Muscle of arm (tissue), 14 donors: ENCODE results near the gene SEMA4D. TPM values are rescaled to one million over a fixed set of nuclear protein-coding genes. Genes with fewer than 3 reads are reported as not detected.
A peak's percentile ranks its signal among the peaks of the same experiment; 100 is the strongest.

ENCODE experiments used
- DNase-seq: peaks from one replicate; pipeline ENCODE4 v3.0.0-alpha.2; 2013
- long read RNA-seq, 11 donors: transcript quantifications; one replicate each; lab custom pipeline, GENCODE V29; 2026
- polyA plus RNA-seq, 12 donors: library from polyadenylated mRNA; unstranded; fragments of 120-200 nt; gene quantifications; one replicate each; pipeline ENCODE4 v1.2.1, GENCODE V29; 2013; ENCODE audit not compliant: insufficient read length in 12 of 12

Gene SEMA4D
- polyA plus RNA-seq = 10 to 100 TPM in 11 of 12 donors, not detected in 1; 12.7 to 36.6 (median 23.6) TPM
- long read RNA-seq, donor 1, full-length matches to known transcripts = 3 of 3 reads
- long read RNA-seq, donor 1, partial matches to known transcripts = 0 of 3 reads
- long read RNA-seq, donor 1, other reads (novel, unspliced or antisense) = 0 of 3 reads
- long read RNA-seq, donor 2, partial matches to known transcripts = 0 of 3 reads
- long read RNA-seq, donor 2, other reads (novel, unspliced or antisense) = 0 of 3 reads
- long read RNA-seq, donor 3, partial matches to known transcripts = 0 of 3 reads
- long read RNA-seq, donor 3, other reads (novel, unspliced or antisense) = 0 of 3 reads
- long read RNA-seq, donor 4, partial matches to known transcripts = 0 of 1 reads
- long read RNA-seq, donor 4, other reads (novel, unspliced or antisense) = 0 of 1 reads
- long read RNA-seq, donor 5 = 0 reads
- long read RNA-seq, donor 6, partial matches to known transcripts = 0 of 1 reads
- long read RNA-seq, donor 6, other reads (novel, unspliced or antisense) = 0 of 1 reads
- long read RNA-seq, donor 7, partial matches to known transcripts = 0 of 2 reads
- long read RNA-seq, donor 7, other reads (novel, unspliced or antisense) = 0 of 2 reads
- long read RNA-seq, donor 8, partial matches to known transcripts = 0 of 6 reads
- long read RNA-seq, donor 8, other reads (novel, unspliced or antisense) = 0 of 6 reads
- long read RNA-seq, donor 9 = 0 reads
- long read RNA-seq, donor 10, full-length matches to known transcripts = 3 of 3 reads
- long read RNA-seq, donor 10, partial matches to known transcripts = 0 of 3 reads
- long read RNA-seq, donor 10, other reads (novel, unspliced or antisense) = 0 of 3 reads
- long read RNA-seq, donor 11, partial matches to known transcripts = 0 of 2 reads
- long read RNA-seq, donor 11, other reads (novel, unspliced or antisense) = 0 of 2 reads

DNA sequence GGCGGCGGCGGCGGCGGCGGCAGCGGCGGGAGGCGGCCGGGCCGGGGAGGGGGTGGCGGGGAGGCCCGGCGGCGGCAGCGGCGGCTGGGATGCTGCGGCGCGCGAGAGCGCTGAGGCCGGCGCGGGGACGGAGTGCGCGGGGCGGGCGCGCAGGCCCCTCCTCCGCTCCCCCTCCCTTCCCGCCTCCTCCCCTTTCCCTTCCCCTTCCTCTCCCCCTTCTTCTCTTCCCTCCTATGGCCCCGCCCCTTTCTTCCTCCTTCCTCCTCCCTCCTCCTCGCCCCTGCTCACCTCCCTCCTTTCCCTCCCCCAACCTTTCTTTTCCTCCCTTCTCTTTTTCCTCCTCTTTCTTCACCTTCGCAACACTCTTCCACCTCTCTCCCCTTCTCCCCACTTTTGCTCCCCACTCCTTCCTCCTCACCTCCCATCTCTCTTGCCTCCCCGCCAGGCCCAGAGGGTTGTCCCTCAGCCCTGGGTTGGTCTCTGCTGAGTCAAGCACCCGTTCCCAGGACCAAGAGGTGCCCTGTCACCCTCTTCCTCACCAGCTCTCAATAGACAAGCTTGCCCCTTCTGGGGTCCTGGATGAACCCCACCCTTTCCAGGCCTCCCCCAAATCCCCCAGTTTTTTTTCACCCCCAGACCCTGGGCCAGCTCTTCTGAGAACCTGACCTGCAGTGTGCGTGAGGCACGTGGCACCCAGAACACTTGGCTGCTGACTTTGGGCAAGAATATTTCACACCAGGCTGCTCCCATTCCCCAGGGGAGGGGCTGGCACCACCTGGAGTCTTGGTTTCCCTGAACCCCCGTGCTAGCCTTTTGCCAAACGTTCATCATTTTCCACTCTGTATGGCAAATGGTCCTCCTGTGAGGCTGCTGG, at the start of gene SEMA4D:
SEMA4D (minus strand) TSS at position 136 of the 874 bp plus-strand sequence. CDS start 92,657 bp downstream, outside the sequence.
- peak; percentile 79 for DNase-seq

GRCh38 chr9:89547000-89547399, 49.1 kb upstream of the SEMA4D start:
- no peak for DNase-seq

- no peak for DNase-seq
These were observed 46.4 kb upstream of the SEMA4D start for GRCh38 chr9:89544279-89544661.

- DNase-seq = no peak
These were observed 45.8 kb upstream of the SEMA4D start for GRCh38 chr9:89543621-89544278.

GRCh38 chr9:89543111-89543510, 45.2 kb upstream of the SEMA4D start:
- DNase-seq = no peak

DNA sequence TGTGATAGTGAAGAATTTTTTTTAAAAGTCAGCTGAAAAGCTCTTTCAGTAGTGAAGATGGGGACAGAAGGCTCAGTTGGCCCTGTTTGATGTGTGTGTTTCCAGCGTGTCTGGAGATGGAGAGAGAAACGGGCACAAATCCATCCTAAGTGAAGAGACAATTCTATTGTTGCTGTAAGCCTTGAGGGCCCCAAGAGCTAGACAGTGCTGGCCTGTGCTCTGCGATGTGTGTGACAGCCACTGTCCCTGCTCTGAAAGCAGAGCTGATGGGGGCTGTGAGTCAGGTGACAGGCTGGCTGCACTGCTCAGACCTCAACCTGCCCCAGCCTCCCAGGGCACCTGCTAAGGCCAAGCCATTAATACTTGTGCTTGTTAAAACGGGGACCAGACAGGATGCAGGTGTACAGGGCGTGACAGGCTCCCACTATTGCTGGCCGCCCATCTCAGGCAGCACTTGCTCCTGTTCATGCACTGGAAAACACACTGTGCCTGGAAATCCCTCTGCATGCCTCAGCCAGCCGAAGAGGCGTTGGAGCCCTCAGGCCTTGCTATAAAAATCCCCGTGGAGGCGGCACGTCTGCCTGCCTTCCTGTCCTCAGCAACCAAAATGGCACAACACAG, 44.6 kb upstream of the SEMA4D start:
- no peak for DNase-seq

- DNase-seq = no peak
These were observed 43.9 kb upstream of the SEMA4D start for GRCh38 chr9:89541798-89542197.

DNA sequence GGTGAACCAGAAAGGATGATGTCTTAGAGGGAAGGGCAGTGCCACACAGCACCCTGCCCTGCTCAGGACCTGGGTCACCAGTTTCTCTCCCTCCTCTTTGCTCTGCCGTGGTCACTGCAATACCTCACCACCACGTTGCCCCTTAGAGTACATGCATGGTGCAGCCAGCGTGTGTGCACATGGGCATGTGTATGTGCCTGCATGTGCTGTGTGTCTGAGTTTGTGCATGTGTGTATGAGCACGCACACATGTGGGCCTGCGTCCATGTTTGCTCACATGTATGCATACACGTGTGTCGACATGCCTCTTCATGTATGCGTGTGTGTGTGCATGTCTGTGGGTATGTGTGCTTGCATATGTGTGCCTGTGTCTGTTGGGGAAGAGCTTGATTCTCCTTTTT, 41.5 kb upstream of the SEMA4D start:
- no peak for DNase-seq

- DNase-seq = no peak
These were observed 41.0 kb upstream of the SEMA4D start for GRCh38 chr9:89538871-89539270.

- DNase-seq = no peak
These were observed 39.3 kb upstream of the SEMA4D start for GRCh38 chr9:89537166-89537565.

- DNase-seq = no peak
These were observed 38.7 kb upstream of the SEMA4D start for GRCh38 chr9:89536600-89536999.

DNA sequence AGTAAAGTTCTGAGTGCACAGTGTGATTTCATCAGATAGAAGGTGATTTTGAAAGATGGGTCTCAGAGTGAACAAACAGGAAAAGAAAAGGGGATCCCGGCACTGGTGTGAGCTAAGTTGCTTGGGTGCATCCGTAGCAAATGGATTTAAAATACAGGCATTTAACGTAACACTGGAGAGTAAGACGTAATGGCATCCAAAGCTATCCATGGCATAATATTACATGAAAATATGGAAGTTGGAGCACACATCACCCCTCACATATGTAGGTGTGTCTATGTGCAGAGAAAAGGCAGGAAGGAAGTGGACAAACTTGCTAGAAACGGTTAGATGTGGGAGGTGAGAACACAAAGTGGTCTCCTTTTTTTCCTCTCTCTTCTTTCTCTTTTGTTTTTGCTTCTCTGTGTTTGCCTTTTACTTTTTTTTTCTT, 38.2 kb upstream of the SEMA4D start:
- DNase-seq = no peak

DNA sequence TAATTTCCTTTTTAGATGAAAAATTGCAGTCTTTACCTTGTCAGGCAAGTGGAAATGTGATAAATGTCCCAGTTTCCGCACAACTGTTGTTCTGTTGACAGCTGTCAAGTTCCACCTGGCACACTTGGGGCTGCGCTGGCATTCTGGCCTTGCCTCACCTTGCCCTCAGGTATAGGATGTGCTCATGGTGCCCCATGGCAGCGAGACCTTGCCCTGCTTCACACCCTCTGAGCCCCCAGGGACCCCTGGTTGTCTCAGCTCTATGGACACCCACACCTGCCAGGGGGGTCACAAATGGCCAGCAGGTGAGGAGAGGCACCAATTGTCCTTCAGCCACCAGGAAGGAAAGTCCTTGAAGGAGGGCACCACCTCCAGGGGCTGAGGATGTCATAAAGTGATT, 37.5 kb upstream of the SEMA4D start:
- no peak for DNase-seq

DNA sequence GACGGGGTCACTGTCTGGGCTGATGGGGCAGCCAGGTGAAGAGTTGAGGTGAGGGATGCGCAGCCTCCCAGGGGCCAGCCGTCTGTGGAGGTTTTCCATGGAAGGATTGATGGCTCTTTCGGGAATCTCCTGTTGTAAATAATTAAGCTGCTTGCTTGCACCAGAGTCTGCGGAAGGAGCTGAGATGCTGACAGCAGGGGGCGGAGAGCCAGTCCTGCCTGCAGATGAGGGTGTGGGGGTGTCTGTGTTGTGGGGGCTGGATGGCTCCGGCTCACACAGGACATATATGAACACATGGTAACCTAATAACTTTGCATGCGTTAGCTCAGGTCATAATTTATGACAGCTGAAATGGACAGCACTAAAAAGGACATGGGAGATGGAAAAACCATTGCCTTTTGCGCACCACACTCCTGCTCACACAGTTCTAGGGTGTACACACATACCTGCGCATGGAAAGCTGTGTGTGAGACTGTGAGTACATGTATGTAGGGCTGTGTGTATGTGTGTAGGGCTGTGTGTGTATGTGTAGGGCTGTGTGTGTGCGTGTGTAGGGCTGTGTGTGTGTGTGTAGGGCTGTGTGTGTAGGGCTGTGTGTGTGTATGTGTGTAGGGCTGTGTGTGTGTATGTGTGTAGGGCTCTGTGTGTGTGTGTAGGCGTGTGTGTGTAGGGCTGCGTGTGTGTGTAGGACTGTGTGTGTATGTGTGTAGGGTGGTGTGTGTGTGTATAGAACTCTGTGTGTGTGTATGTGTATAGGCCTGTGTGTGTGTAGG, 36.8 kb upstream of the SEMA4D start:
- no peak for DNase-seq

DNA sequence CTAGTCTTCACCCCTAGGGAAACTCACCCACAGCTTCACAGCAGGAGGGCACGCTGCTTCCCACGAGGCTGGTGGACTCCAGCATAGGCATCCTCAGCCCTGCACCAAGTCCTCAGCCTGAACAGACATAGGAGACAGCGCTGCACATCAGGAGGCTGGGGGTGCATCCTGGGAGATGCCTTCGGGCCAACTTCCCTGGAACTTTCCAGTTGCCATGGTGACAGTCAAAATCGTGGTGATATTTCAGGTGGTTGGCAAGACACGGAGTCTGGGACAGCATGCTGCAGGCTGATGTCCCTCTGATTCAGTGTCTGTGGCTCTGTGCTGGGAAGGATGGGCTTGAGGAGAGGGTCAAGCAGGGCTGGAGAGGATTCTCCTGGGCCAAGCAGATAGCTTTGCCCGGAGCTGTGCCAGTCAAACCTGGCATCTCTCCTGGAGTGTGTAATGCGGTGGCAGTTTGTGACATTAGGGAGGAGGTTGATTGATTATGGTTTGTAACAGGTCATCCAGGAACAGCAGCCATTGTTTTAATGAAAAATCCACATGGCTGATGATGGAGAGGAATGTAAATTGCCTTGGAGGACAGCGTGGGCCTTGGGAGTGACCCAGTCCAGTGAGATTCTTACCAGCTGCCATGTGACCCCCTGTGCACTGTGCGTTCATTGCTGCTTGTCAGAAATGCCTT, 35.6 kb upstream of the SEMA4D start:
- no peak for DNase-seq

GRCh38 chr9:89532944-89533343, 35.0 kb upstream of the SEMA4D start:
- no peak for DNase-seq

DNA sequence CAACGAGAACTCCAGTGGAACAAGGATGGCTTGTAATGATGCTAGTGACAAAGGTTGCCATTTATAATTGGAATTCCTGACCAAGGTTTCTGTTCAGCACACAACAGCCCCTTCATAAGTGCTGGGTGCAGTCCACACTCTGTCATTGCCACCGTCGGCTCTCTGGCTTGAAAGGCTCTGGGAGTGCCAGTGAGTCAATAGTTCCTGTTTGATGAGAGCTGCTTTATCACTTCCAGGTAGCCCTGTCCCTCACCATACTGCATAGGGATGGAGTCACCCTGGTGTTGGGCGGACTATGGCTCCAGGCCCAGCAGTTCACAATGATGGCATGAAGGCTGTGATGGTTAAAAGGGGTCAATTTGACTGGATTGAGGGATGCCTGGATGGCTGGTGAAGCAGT, 34.6 kb upstream of the SEMA4D start:
- no peak for DNase-seq

GRCh38 chr9:89531766-89532165, 33.9 kb upstream of the SEMA4D start:
- no peak for DNase-seq

- no peak for DNase-seq
These were observed 32.8 kb upstream of the SEMA4D start for GRCh38 chr9:89530726-89531125.
